ENCODE data around the gene RERGL.

- TF ChIP-seq RARB (CRISPR knock-in tag; IDR thresholded peaks at IDR 0.05) (no peak), PATZ1 (CRISPR knock-in tag; IDR thresholded peaks at IDR 0.05; ENCODE audit: borderline replicate concordance) (no peak), TOX (CRISPR knock-in tag; IDR thresholded peaks at IDR 0.05; ENCODE audit: borderline replicate concordance) (no peak)
Observed at GRCh38 chr12:18068355-18068754, 21.6 kb downstream of the RERGL start.

All from SK-N-SH treated with all-trans-retinoic acid at 6 μM for 48 hours (cell line).